LNCaP clone FGC (cell line): ENCODE results near the gene HSF5.

Source experiments
- DNase-seq: peaks from one replicate; pipeline ENCODE4 v3.0.0-alpha.2; 2011; ENCODE audit warnings: low read depth
- H3K4me3 ChIP-seq: 2 replicates; pipeline ENCODE4 v1.5.1; 2011; ENCODE audit warnings: mild to moderate bottlenecking, low read depth, low read length, control low read depth
- TF ChIP-seq, protein P1 (sequence below): IDR thresholded peaks from 2 replicates; pipeline ENCODE4 v1.5.1; 2012; ENCODE audit warnings: mild to moderate bottlenecking; ENCODE audit not compliant: control insufficient read depth, insufficient read depth; ENCODE audit errors: extremely low read depth

The HSF5 gene

DNA sequence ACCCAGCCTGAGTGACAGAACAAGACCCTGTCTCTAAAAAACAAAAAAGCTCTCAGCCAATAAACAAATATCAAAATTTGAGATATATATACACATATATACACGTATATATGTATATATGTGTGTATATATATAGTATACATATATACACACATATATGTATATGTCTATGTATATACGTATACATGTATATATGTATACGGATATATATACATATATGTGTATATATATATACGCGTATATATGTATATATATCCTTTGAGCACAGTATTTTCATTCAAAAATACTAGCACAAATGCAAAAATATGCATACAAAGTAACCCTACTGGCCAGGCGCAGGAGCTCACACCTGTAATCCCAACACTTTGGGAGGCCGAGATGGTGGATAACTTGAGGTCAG, 13.2 kb upstream of the HSF5 start:
- no peak for DNase-seq
- TF ChIP-seq, protein P1, sequence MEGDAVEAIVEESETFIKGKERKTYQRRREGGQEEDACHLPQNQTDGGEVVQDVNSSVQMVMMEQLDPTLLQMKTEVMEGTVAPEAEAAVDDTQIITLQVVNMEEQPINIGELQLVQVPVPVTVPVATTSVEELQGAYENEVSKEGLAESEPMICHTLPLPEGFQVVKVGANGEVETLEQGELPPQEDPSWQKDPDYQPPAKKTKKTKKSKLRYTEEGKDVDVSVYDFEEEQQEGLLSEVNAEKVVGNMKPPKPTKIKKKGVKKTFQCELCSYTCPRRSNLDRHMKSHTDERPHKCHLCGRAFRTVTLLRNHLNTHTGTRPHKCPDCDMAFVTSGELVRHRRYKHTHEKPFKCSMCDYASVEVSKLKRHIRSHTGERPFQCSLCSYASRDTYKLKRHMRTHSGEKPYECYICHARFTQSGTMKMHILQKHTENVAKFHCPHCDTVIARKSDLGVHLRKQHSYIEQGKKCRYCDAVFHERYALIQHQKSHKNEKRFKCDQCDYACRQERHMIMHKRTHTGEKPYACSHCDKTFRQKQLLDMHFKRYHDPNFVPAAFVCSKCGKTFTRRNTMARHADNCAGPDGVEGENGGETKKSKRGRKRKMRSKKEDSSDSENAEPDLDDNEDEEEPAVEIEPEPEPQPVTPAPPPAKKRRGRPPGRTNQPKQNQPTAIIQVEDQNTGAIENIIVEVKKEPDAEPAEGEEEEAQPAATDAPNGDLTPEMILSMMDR, result no peak
- no peak overlapping the region for H3K4me3 ChIP-seq

DNA sequence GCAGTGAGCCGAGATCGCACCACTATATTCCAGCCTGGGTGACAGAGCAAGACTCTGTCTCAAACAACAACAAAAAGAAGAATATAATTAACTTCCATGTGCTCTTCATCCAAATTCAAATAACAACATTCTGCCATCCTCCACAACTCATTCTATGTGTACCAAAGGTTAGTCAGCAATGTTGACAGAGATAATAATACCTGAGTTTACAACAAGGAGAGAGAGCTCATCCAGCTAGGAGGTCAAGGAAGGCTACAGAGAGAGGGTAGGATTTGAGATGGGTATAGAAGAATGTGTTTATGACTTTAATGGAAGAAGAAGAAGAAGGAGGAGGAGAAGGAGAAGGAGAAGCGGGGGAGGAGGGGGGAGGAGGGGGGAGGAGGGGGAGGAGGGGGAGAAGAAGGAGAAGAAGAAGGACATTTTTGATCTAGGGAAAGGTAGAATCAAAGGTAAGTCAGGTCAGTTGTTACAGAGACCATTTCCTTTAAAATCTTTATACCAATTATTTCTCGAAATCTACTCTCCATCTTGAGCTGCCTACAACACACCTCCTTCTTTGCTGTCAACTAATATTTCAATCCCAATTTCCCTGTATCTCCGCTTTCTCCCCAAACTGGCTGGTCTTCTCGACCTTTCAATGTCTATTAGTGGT, 10.1 kb upstream of the HSF5 start:
- DNase-seq, result no peak
- no peak overlapping the region for H3K4me3 ChIP-seq
- TF ChIP-seq, protein P1, result no peak

- TF ChIP-seq, protein P1, result no peak
- H3K4me3 ChIP-seq, result no peak overlapping the region
- no peak for DNase-seq
Observed at GRCh38 chr17:58493506-58493905, 5.3 kb upstream of the HSF5 start.

- no peak for DNase-seq
- H3K4me3 ChIP-seq, result no peak overlapping the region
- TF ChIP-seq, protein P1, result no peak
Observed at GRCh38 chr17:58492238-58493121, 4.3 kb upstream of the HSF5 start.

DNA sequence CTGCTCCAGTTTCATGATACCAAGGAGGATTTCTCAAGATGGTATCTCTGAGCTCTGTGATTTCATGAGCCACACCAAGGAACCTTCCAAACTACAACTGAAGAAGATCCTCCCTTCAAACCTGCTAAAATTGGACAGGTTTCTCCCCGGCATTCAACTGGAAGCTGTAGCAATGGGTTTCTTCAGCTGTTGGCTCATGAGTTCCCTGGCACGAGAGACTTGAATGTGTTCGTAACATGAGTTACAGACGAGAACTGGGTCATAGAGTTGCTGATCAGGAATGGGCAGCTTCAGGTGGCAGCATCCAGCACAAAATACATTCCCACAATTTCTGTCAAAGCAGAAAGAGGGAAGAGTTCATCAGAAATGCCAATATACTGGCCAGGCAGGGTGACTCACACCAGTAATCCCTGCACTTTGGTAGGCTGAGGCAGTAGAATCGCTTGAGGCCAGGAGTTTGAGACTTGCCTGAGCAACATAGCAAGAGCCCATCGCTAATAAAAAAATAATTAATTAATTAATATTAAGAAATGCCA, 3.4 kb upstream of the HSF5 start:
- TF ChIP-seq, protein P1, result no peak
- H3K4me3 ChIP-seq, result no peak overlapping the region
- no peak for DNase-seq

GRCh38 chr17:58488428-58488890, 251 bp upstream of the HSF5 start:
- H3K4me3 ChIP-seq, result no peak overlapping the region
- TF ChIP-seq, protein P1, result no peak
- no peak for DNase-seq
